Erythroblast (primary cell): ENCODE measurements around the gene PKNOX1.
"Not testable (repeated sequence)": the region's sequence is repeated elsewhere in the genome, so short reads cannot be mapped to it uniquely, and the experiment has no call there.

Source experiments
- GATA1 ChIP-seq: IDR thresholded peaks from 2 replicates; pipeline ENCODE4 v1.6.1; 2011; ENCODE audit warnings: low read depth, mild to moderate bottlenecking, control low read depth, low read length, moderate library complexity
- POLR2A ChIP-seq: IDR thresholded peaks from 2 replicates; pipeline ENCODE4 v1.6.1; 2011; ENCODE audit warnings: mild to moderate bottlenecking, low read length

- TF ChIP-seq POLR2A, GATA1: not testable (repeated sequence)
Observed at GRCh38 chr21:43082587-43083300, 108.4 kb downstream of the PKNOX1 start.
